K562 (cell line): ENCODE data around the gene ST6GALNAC1. TPM values are rescaled to one million over a fixed set of nuclear protein-coding genes. Genes with fewer than 3 reads are reported as not detected.

Experiments used
- HDAC1 ChIP-seq, 2 experiments: fragments of 450-650 bp; IDR thresholded peaks; 2 replicates each; pipeline ENCODE4 v1.6.1; 2016 to 2017; ENCODE audit warnings: inconsistent platforms in 1 of 2, mild to moderate bottlenecking in 1 of 2, moderate library complexity in 1 of 2
- HDAC8 ChIP-seq: fragments of 450-650 bp; IDR thresholded peaks from 2 replicates; pipeline ENCODE4 v1.6.1; 2016; ENCODE audit warnings: mild to moderate bottlenecking, missing genetic modification characterization, moderate library complexity, missing compliant biosample characterization
- JUNB ChIP-seq: fragments of 450-650 bp; formaldehyde crosslinking; conservative IDR thresholded peaks from 2 replicates; pipeline ENCODE4 v1.4.0; 2020; ENCODE audit warnings: mild to moderate bottlenecking
- NFXL1 ChIP-seq: fragments of 450-650 bp; formaldehyde crosslinking; IDR thresholded peaks from 2 replicates; pipeline ENCODE4 v1.4.0; 2021; ENCODE audit warnings: mild to moderate bottlenecking
- SETDB1 ChIP-seq: IDR thresholded peaks from one replicate; pipeline ENCODE4 v1.6.1; 2012; ENCODE audit warnings: low read length, control low read depth, inconsistent platforms
- SIX5 ChIP-seq, 2 experiments: IDR thresholded peaks; 2 replicates each; pipeline ENCODE4 v1.6.1; 2011; ENCODE audit warnings: low read length in 2 of 2, borderline replicate concordance in 1 of 2, low read depth in 1 of 2, mild to moderate bottlenecking in 1 of 2, moderate library complexity in 1 of 2; ENCODE audit not compliant: insufficient read depth in 1 of 2
- SLC30A9 ChIP-seq: fragments of 250-450 bp; sonication (Bioruptor Pico); IDR thresholded peaks from 2 replicates; pipeline ENCODE4 v1.8.0; 2022; ENCODE audit warnings: mild to moderate bottlenecking, moderate library complexity
- TEAD4 ChIP-seq, 2 experiments: sonication (generic) in 1 of 2; formaldehyde crosslinking in 1 of 2; IDR thresholded peaks; 2 replicates each; pipeline versions ENCODE4 v1.6.1 to v1.8.0; 2012 to 2022; ENCODE audit warnings: borderline replicate concordance in 1 of 2, inconsistent platforms in 1 of 2, low read length in 1 of 2, mild to moderate bottlenecking in 1 of 2, missing genetic modification reagents in 1 of 2
- WHSC1 ChIP-seq: IDR thresholded peaks from one replicate; pipeline ENCODE4 v1.6.1; 2012; ENCODE audit warnings: low read length, control low read depth, inconsistent platforms
- ZNF407 ChIP-seq: fragments of 450-650 bp; IDR thresholded peaks from 2 replicates; pipeline ENCODE4 v1.6.1; 2016; ENCODE audit warnings: low read depth
- polyA plus RNA-seq, 8 experiments: library from polyadenylated mRNA; depleted of rRNA in 4 of 8; stranded (reverse) in 5 of 8; unstranded in 3 of 8; fragments of >200 nt; fragmentation: Nextera tagmentation in 2 of 8; fragmentation: Illumina TruSeq in 1 of 8; extraction: Ambion mirVana in 2 of 8; extraction: Trizol in 1 of 8; gene quantifications; 2 replicates each; pipeline versions ENCODE4 v1.2.1 to v1.2.3, GENCODE V29; 2011 to 2014; ENCODE audit warnings: inconsistent platforms in 1 of 8, missing spikeins in 1 of 8
- total RNA-seq, 7 experiments: library from RNA; depleted of rRNA in 6 of 7; stranded (reverse); fragments of >200 nt in 6 of 7; fragmentation: Illumina TruSeq in 2 of 7; extraction: Trizol in 2 of 7; gene quantifications; 2 replicates each; pipeline versions ENCODE4 v1.2.1 to v1.2.3, GENCODE V29; 2011 to 2021; ENCODE audit warnings: low replicate concordance in 1 of 7
- TF ChIP-seq, protein P1 (sequence below), 2 experiments: IDR thresholded peaks in 1 of 2; conservative IDR thresholded peaks in 1 of 2; 2 replicates each; pipeline ENCODE4 v1.6.1; 2016; ENCODE audit warnings: low read depth in 2 of 2, mild to moderate bottlenecking in 1 of 2, missing compliant biosample characterization in 1 of 2, missing genetic modification characterization in 1 of 2, moderate library complexity in 1 of 2
- TF ChIP-seq, protein P2 (sequence below), 2 experiments: fragments of 450-650 bp in 1 of 2; sonication (generic) in 1 of 2; formaldehyde crosslinking; conservative IDR thresholded peaks; 2 replicates each; pipeline versions ENCODE4 v1.4.0 to v1.8.1; 2020 to 2022; ENCODE audit warnings: mild to moderate bottlenecking in 1 of 2, missing genetic modification reagents in 1 of 2

Gene ST6GALNAC1
- total and polyA plus RNA-seq, 9 of the 15 experiments (the other 6 are each of a cell fraction or from before 2014, with no cell fraction given): 20.6 to 68.4 (median 50.5) TPM

DNA sequence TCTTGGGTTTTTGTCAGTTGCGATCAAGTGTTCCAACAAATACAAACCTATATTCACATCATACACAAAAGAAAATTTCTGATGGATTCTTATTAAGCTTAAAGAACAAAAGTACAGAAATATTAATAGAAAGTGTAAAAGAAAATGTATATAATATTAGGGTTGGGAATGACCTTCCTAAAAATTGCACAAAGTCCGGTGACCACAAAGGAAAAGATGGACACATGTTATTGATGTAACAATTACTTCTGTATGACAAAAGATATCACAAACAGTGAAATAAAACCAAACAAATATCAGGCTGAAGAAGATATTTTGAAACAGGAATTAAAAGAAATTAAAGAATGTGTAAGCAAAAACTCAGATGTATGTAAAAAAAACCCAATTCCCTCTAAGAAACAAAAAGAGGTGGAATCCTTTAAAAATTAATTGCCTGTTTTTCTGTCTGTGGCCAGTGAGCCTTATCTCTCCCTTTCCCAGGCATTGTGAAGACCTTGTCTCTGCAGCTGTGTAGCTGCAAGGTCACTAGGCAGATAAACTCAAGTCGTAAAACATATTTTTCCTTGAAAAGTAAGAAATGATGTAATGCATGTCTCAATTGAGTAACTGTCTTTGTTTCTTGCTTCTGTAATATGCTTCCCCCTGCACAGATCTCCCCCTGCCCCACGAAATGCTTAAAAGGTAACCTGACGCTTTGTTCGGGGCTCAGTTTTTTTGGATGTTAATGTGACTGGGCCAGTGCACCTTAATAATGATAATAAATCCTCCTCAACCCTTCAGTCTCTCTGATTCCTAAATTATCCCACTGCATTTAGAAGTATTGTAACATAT lies 2.8 kb downstream of the ST6GALNAC1 start (continued):
- TF ChIP-seq, protein P1, sequence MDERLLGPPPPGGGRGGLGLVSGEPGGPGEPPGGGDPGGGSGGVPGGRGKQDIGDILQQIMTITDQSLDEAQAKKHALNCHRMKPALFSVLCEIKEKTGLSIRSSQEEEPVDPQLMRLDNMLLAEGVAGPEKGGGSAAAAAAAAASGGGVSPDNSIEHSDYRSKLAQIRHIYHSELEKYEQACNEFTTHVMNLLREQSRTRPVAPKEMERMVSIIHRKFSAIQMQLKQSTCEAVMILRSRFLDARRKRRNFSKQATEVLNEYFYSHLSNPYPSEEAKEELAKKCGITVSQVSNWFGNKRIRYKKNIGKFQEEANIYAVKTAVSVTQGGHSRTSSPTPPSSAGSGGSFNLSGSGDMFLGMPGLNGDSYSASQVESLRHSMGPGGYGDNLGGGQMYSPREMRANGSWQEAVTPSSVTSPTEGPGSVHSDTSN (CRISPR knock-in tag; IDR thresholded peaks at IDR 0.05; ENCODE audit: low read depth): no peak
- TF ChIP-seq, protein P1 (tag; conservative IDR thresholded peaks at IDR 0.05; ENCODE audit: low read depth): peak; percentile 91
- TF ChIP-seq NFXL1 (CRISPR knock-in tag) (no peak), SETDB1 (no peak), HDAC8 (no peak), JUNB (CRISPR knock-in tag) (0 out of 2 replicates have a peak, but pooled peaks have one; percentile 19), SIX5 (IDR thresholded peaks at IDR 0.05; ENCODE audit: borderline replicate concordance in 1 of 2, insufficient read depth in 1 of 2, low read depth in 1 of 2, low read length in 2 of 2) (no peak), SLC30A9 (CRISPR knock-in tag) (no peak), WHSC1 (no peak), ZNF407 (no peak), HDAC1 (IDR thresholded peaks at IDR 0.05) (peak in 1 of 2 experiments; percentile 78; a peak in 2 of 4 replicates), TEAD4 (IDR thresholded peaks at IDR 0.05; ENCODE audit: low read length) (peak; percentile 95), TEAD4 (CRISPR knock-in tag; IDR thresholded peaks at IDR 0.05; ENCODE audit: borderline replicate concordance) (no peak)
- TF ChIP-seq, protein P2, sequence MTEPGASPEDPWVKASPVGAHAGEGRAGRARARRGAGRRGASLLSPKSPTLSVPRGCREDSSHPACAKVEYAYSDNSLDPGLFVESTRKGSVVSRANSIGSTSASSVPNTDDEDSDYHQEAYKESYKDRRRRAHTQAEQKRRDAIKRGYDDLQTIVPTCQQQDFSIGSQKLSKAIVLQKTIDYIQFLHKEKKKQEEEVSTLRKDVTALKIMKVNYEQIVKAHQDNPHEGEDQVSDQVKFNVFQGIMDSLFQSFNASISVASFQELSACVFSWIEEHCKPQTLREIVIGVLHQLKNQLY (CRISPR knock-in tag; conservative IDR thresholded peaks at IDR 0.05): no peak
